Neural cell (in vitro differentiated cells): ENCODE results near the gene DLEU7. TPM values are rescaled to one million over a fixed set of nuclear protein-coding genes. Genes with fewer than 3 reads are reported as not detected.
A peak's percentile ranks its signal among the peaks of the same experiment; 100 is the strongest.

ENCODE experiments used
- H2AFZ ChIP-seq: fragments of 200-600, 300-800 bp; sonication (generic), shearing (Covaris generic); 2 replicates; pipeline ENCODE4 v1.6.0; 2014; ENCODE audit warnings: low read depth, mild to moderate bottlenecking, antibody characterized with exemption, low read length, moderate library complexity
- H3F3A ChIP-seq: fragments of 200-600 bp; shearing (Covaris generic); 2 replicates; pipeline ENCODE4 v1.6.1; 2016; ENCODE audit warnings: mild to moderate bottlenecking, moderate library complexity, mixed read lengths, antibody characterized with exemption, low read length; ENCODE audit not compliant: insufficient read depth, poor library complexity, severe bottlenecking
- H3K27ac ChIP-seq: fragments of 200-600, 300-800 bp; sonication (generic), shearing (Covaris generic); 2 replicates; pipeline ENCODE4 v1.5.1; 2014; ENCODE audit warnings: mild to moderate bottlenecking, low read length, moderate library complexity
- H3K27me3 ChIP-seq: fragments of 300-800, 200-600 bp; sonication (generic), shearing (Covaris generic); 2 replicates; pipeline ENCODE4 v1.6.0; 2014; ENCODE audit warnings: mild to moderate bottlenecking, low read depth, low read length, moderate library complexity; ENCODE audit not compliant: insufficient read depth
- H3K36me3 ChIP-seq: fragments of 300-800, 200-600 bp; sonication (generic), shearing (Covaris generic); 2 replicates; pipeline ENCODE4 v1.5.1; 2014; ENCODE audit warnings: mild to moderate bottlenecking, antibody characterized with exemption, low read length, moderate library complexity; ENCODE audit not compliant: insufficient read depth
- H3K4me2 ChIP-seq: fragments of 300-800, 200-600 bp; sonication (generic), shearing (Covaris generic); 2 replicates; pipeline ENCODE4 v1.6.0; 2014; ENCODE audit warnings: mild to moderate bottlenecking, low read length
- H3K4me3 ChIP-seq: fragments of 300-800, 200-600 bp; sonication (generic), shearing (Covaris generic); 2 replicates; pipeline ENCODE4 v1.5.1; 2014; ENCODE audit warnings: mild to moderate bottlenecking, low read length, moderate library complexity
- H3K79me2 ChIP-seq: fragments of 200-600 bp; shearing (Covaris generic); replicated peaks from 2 replicates; pipeline ENCODE4 v1.6.0; 2014; ENCODE audit warnings: mild to moderate bottlenecking, low read length, moderate library complexity; ENCODE audit not compliant: insufficient read depth
- H3K9ac ChIP-seq: fragments of 300-800, 200-600 bp; sonication (generic), shearing (Covaris generic); 2 replicates; pipeline ENCODE4 v1.6.1; 2016; ENCODE audit warnings: mild to moderate bottlenecking, low read length, mixed read lengths
- H3K9me2 ChIP-seq: fragments of 200-600 bp; shearing (Covaris generic); 2 replicates; pipeline ENCODE4 v1.6.1; 2016; ENCODE audit warnings: mild to moderate bottlenecking, low read length, mixed read lengths; ENCODE audit not compliant: insufficient read depth
- H3K9me3 ChIP-seq: fragments of 200-600, 300-800 bp; sonication (generic), shearing (Covaris generic); 2 replicates; pipeline ENCODE4 v1.6.1; 2016; ENCODE audit warnings: mild to moderate bottlenecking, mixed run types, low read length, moderate library complexity, mixed read lengths
- H4K20me1 ChIP-seq: fragments of 200-600 bp; shearing (Covaris generic); 2 replicates; pipeline ENCODE4 v1.6.1; 2016; ENCODE audit warnings: mild to moderate bottlenecking, mixed run types; ENCODE audit not compliant: insufficient read depth
- EP300 ChIP-seq: fragments of 450-650 bp; conservative IDR thresholded peaks from 2 replicates; pipeline ENCODE4 v1.6.1; 2014; ENCODE audit warnings: antibody characterized with exemption, mild to moderate bottlenecking, moderate library complexity; ENCODE audit not compliant: poor library complexity, severe bottlenecking
- EZH2 ChIP-seq: fragments of 200-600, 300-800 bp; shearing (Covaris generic), sonication (generic); IDR thresholded peaks from 2 replicates; pipeline ENCODE4 v1.6.1; 2014; ENCODE audit warnings: antibody characterized with exemption, low read length, borderline replicate concordance, mild to moderate bottlenecking; ENCODE audit not compliant: insufficient read depth, poor library complexity, severe bottlenecking
- MXI1 ChIP-seq: fragments of 450-650 bp; conservative IDR thresholded peaks from 2 replicates; pipeline ENCODE4 v1.6.1; 2014; ENCODE audit warnings: antibody characterized with exemption, mild to moderate bottlenecking; ENCODE audit not compliant: poor library complexity, severe bottlenecking
- POLR2AphosphoS5 ChIP-seq: IDR thresholded peaks from 2 replicates; pipeline ENCODE4 v1.6.1; 2012
- RAD21 ChIP-seq: fragments of 450-650 bp; conservative IDR thresholded peaks from 2 replicates; pipeline ENCODE4 v1.6.1; 2014; ENCODE audit warnings: antibody characterized with exemption, mild to moderate bottlenecking, moderate library complexity
- SMC3 ChIP-seq: fragments of 450-650 bp; conservative IDR thresholded peaks from 2 replicates; pipeline ENCODE4 v1.6.1; 2014; ENCODE audit warnings: antibody characterized with exemption, mild to moderate bottlenecking, moderate library complexity; ENCODE audit not compliant: poor library complexity
- TAF1 ChIP-seq: IDR thresholded peaks from 2 replicates; pipeline ENCODE4 v1.6.1; 2012; ENCODE audit warnings: low read depth
- polyA plus RNA-seq: library from polyadenylated mRNA; depleted of rRNA; stranded (reverse); fragments of >200 nt; gene quantifications from 2 replicates; pipeline ENCODE4 v1.2.3, GENCODE V29; 2014
- TF ChIP-seq, protein P1 (sequence below): IDR thresholded peaks from 2 replicates; pipeline ENCODE4 v1.6.1; 2012; ENCODE audit warnings: borderline replicate concordance
- TF ChIP-seq, protein P2 (sequence below): fragments of 450-650 bp; IDR thresholded peaks from 2 replicates; pipeline ENCODE4 v1.5.1; 2014; ENCODE audit warnings: antibody characterized with exemption, mild to moderate bottlenecking, moderate library complexity; ENCODE audit not compliant: poor library complexity, severe bottlenecking

The DLEU7 gene
- polyA plus RNA-seq, 1 donor from 2014 or later = 0.26 TPM

DNA sequence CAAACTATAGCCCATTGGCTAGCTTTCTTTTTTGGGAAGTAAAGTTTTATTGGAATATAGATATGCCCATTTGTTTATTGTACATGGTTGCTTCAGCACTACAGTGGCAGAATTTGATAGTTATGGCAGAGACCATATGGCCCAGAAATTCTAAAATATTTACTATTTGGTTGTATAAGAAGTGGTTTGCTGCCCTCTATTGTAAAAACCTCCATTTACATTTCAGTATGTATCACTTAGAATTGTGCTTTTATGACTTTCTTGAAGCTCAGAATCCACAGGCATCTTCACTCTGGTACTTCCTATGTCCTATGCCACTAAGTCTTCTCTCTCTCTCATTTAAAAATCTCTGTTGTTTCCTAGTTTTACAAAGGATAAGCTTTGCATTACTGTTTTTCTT is 37.7 kb downstream of the DLEU7 start:
- Histone ChIP-seq H3K9me3 (no peaks in the 10 kb centered on the region), H2AFZ (no peak overlapping the region), H3K4me2 (no peak overlapping the region), H3K36me3 (no peaks in the 10 kb centered on the region), H3K9ac (no peak overlapping the region), H3K9me2 (no peaks in the 10 kb centered on the region), H3F3A (no peaks in the 10 kb centered on the region), H4K20me1 (no peaks in the 10 kb centered on the region), H3K27ac (no peak overlapping the region), H3K79me2 (no peaks in the 10 kb centered on the region), H3K27me3 (no peaks in the 10 kb centered on the region), H3K4me3 (no peak overlapping the region)
- TF ChIP-seq SMC3 (no peak), POLR2AphosphoS5 (no peak), EZH2 (no peak), MXI1 (no peak), EP300 (no peak), RAD21 (no peak), TAF1 (no peak)
- TF ChIP-seq, protein P1, sequence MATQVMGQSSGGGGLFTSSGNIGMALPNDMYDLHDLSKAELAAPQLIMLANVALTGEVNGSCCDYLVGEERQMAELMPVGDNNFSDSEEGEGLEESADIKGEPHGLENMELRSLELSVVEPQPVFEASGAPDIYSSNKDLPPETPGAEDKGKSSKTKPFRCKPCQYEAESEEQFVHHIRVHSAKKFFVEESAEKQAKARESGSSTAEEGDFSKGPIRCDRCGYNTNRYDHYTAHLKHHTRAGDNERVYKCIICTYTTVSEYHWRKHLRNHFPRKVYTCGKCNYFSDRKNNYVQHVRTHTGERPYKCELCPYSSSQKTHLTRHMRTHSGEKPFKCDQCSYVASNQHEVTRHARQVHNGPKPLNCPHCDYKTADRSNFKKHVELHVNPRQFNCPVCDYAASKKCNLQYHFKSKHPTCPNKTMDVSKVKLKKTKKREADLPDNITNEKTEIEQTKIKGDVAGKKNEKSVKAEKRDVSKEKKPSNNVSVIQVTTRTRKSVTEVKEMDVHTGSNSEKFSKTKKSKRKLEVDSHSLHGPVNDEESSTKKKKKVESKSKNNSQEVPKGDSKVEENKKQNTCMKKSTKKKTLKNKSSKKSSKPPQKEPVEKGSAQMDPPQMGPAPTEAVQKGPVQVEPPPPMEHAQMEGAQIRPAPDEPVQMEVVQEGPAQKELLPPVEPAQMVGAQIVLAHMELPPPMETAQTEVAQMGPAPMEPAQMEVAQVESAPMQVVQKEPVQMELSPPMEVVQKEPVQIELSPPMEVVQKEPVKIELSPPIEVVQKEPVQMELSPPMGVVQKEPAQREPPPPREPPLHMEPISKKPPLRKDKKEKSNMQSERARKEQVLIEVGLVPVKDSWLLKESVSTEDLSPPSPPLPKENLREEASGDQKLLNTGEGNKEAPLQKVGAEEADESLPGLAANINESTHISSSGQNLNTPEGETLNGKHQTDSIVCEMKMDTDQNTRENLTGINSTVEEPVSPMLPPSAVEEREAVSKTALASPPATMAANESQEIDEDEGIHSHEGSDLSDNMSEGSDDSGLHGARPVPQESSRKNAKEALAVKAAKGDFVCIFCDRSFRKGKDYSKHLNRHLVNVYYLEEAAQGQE = no peak
- TF ChIP-seq, protein P2, sequence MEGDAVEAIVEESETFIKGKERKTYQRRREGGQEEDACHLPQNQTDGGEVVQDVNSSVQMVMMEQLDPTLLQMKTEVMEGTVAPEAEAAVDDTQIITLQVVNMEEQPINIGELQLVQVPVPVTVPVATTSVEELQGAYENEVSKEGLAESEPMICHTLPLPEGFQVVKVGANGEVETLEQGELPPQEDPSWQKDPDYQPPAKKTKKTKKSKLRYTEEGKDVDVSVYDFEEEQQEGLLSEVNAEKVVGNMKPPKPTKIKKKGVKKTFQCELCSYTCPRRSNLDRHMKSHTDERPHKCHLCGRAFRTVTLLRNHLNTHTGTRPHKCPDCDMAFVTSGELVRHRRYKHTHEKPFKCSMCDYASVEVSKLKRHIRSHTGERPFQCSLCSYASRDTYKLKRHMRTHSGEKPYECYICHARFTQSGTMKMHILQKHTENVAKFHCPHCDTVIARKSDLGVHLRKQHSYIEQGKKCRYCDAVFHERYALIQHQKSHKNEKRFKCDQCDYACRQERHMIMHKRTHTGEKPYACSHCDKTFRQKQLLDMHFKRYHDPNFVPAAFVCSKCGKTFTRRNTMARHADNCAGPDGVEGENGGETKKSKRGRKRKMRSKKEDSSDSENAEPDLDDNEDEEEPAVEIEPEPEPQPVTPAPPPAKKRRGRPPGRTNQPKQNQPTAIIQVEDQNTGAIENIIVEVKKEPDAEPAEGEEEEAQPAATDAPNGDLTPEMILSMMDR = no peak

DNA sequence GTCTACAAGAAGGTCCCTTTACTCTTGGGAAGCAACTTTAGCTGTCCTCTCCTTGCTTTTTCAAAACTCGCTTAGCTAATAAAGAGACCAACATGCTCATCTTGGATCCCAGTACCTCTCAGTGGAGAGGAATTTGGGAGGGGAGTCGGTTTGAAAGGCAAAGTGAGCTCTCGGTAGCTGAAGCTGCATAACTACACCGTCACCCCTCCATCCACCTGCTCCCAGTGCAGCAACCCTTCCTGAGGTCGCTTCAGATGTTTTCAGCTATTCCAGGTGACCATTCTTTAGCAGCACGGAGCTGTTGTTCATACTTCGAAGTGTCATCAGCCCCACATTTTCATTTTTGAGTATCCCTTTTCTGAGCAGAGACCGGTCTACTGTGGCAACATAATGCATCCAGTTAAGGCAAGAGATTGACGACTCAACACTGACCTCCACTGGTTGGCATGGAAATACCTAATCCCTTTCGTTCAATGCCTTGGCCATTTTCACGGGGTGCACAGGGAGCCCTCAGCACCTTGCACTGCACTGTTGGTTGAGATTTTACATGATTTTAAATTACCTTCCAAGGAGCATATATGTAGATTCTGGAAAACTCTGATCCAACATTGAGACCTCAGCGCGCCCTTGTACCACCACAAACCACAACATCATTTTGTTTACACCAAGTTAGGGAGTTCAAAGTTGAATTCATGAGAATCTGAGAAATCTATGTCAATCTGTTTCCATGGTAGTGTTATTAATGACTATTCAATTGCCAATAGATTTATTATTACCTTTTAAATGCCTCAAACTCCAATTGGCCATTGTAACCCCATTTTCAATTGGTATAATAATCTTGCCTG is 42.2 kb downstream of the DLEU7 start:
- no peaks in the 10 kb centered on the region for H3K36me3 ChIP-seq
- no peak overlapping the region for H2AFZ ChIP-seq
- no peak overlapping the region for H3K4me2 ChIP-seq
- H3K27ac ChIP-seq = no peak overlapping the region
- H3K4me3 ChIP-seq = no peak overlapping the region
- no peaks in the 10 kb centered on the region for H3K9me3 ChIP-seq
- TF ChIP-seq EP300 (no peak), POLR2AphosphoS5 (no peak), RAD21 (peak; percentile 89), TAF1 (no peak), EZH2 (no peak), MXI1 (no peak), SMC3 (peak; percentile 86)
- TF ChIP-seq, protein P1 = no peak
- TF ChIP-seq, protein P2 = peak; percentile 85
- no peaks in the 10 kb centered on the region for H3K27me3 ChIP-seq
- H3K79me2 ChIP-seq = no peaks in the 10 kb centered on the region
- H3K9me2 ChIP-seq = no peaks in the 10 kb centered on the region
- H4K20me1 ChIP-seq = no peaks in the 10 kb centered on the region
- H3K9ac ChIP-seq = no peak overlapping the region
- H3F3A ChIP-seq = no peaks in the 10 kb centered on the region
